Stromal cell of bone marrow (primary cell): ENCODE data around the gene GFPT1.

Source experiments
- DNase-seq: peaks from one replicate; pipeline ENCODE4 v3.0.0-alpha.2; 2012; ENCODE audit warnings: low read depth

GFPT1 gene

DNA sequence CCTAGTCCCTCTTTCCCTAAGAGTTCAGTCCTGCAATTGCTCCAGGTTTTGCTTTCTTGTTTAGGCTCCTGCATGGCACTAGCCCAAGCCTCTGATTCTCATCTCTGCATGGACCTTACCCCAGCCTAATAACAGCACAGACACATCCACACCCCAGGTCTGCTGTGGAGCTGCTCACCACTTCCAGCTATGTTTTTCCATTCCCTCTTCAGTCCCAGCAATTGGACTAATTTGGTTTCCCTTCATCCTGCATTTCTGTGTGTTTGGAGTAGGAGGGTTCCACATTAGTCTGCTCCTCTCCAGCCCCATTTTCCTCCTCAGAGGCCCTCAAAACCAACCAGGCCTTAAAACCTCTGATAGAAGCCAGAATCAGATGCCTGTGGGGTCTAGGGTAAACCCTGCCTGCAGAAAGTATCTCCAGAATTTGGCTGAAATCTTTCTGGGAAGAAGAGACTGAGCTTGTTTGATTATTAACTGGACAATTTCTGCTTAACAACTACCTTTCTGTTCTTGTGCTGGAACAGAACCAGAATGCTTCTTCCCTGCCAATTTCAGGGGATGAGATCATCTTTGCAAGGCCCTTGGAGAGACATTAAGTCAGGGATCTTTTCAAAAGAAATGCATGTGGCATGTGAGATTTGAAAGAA lies 95.9 kb downstream of the GFPT1 start:
- peak; percentile 60 for DNase-seq

- no peak for DNase-seq
Observed at GRCh38 chr2:69288429-69288828, 98.6 kb downstream of the GFPT1 start.

GRCh38 chr2:69287544-69287943 lies 99.5 kb downstream of the GFPT1 start:
- no peak for DNase-seq

DNA sequence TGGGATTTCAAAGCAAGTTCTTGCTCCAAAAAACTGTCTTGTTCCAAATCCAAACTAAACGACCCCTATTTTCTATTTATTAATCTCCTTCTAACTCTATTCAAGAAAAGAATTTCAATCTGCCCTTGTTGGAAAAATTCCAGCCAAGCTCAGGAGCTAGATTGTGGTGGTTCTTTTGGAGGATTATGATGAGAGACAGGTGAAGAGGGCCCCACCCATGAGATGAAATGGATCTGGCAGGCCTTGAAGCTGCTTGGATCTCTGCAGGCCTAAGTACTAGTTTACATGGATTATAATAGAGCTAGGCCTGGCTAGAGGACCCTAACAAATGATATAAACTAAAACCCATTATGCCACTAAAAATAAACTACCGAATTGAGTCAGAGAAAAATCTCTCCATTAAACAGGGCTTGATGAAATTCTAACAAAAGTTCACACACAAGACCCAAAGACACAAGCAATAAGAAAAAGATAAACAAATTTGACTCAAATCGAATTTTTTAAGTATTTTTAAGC lies 101.6 kb downstream of the GFPT1 start:
- no peak for DNase-seq

- DNase-seq, result no peak
Observed at GRCh38 chr2:69280796-69281412, 106.1 kb downstream of the GFPT1 start.

DNA sequence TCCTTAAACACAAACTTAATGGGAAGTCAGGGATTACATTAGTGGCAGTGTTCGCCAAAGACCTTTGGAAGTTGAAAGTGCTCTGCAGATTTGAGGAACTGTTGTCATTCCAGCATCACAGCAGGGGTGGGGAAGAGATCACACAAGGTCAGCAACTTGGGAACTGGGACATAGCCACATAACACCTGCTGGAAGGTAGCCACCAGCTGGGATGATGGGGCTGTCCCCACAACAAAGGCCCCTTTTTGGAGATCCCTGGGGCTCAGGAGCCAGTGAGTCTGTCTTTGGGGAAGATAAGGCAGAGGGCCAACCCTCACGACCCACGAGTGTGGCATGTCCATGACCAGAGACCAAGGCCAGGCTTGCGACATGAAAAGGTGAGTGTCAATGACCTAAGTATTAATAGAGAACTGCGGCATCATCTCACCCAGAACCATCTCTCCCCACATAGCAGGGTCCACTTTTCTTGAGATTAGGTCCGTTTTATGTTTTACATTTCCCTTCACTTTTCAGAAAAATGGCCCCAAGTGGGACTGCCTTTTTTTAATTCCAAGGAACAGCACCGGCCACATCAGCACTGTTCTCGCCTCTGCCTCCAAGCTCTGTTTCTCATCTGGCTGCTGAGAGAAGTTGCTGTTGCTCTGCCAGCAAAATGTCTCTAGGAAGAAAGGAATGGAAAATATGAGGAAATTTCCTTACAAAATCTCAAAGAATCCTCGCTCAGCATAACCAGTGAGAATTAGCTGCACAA lies 106.9 kb downstream of the GFPT1 start:
- DNase-seq, result no peak

GRCh38 chr2:69279211-69279610 lies 107.8 kb downstream of the GFPT1 start:
- DNase-seq, result no peak

DNA sequence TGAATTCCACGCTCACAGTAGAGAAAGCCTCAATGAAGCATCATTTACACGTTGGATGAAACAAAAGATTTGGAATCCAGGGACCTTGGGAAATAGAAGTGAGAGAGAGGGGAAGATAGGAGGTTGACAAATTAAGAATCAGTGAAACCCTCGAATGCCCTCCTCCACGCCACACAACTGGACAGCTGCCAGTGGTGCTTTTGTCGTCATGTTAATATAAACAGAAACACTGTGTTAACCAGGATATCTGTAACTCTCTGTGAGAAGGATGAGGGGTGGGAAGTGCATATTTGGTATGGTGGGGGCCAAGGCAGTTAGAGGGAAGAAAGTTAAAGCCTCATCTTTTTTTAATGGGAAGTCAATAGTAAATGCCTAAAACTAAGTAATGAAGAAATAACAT lies 108.7 kb downstream of the GFPT1 start:
- DNase-seq, result no peak

DNA sequence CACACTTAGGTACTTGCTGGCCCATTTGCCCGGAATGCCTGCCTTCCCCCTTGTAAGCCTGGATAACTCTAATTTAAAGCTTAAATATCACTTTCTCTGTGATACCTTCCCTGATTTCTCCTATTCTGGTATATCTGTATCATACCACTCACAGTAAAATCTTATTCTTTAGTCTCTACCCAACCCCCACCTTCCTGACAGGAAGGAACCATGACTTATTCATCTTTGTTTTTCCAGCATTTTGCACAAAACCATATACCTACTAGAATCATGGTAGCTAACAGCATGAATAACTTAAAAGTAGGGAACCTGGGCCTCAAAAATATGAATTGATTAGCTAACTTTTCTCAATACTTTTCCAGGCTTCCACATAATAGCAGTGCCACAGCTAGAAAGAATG lies 111.5 kb downstream of the GFPT1 start:
- no peak for DNase-seq

DNA sequence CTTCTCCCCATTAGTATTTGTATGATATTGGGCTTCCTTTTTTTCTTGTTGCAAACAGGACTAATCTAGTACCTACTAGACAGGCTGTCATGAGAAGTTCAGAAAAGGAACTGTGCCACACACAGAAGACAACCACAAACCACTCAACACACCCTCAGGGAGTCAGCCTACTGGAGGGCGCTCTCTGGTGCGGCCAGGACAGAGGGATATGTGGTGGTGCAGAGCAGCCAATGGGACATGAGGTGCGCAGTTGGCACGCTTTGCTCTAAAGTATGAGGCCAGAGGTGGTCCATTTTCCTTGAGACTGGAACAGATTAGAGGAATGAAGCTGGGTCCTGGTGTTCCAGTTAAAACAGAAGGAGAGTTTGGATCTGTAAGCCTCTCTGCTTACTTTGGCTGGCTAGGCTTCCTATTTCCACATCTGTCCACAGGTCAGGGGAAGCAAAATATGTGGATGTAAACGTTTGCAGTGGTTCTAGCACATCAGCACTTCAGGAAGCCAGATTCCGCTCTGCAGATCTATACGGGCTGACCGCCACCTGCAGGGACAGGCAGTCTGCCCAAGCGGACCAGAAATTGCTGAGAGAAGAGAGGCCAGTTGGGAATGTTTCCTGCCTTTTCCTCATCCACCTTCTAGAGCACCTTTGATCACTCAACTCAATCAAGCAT lies 114.1 kb downstream of the GFPT1 start:
- DNase-seq, result no peak

GRCh38 chr2:69271831-69272257 lies 115.2 kb downstream of the GFPT1 start:
- DNase-seq, result peak; percentile 74
